Kidney epithelial cell (primary cell): ENCODE data around the gene ALDOA. TPM values are rescaled to one million over a fixed set of nuclear protein-coding genes. Genes with fewer than 3 reads are reported as not detected.
A peak's percentile ranks its signal among the peaks of the same experiment; 100 is the strongest.

Experiments
- DNase-seq: peaks from one replicate; pipeline ENCODE4 v3.0.0-alpha.2; 2010; ENCODE audit warnings: low read depth
- H3K27me3 ChIP-seq: 2 replicates; pipeline ENCODE4 v1.6.0; 2011; ENCODE audit warnings: low read length; ENCODE audit not compliant: control insufficient read depth, insufficient read depth
- H3K36me3 ChIP-seq: 2 replicates; pipeline ENCODE4 v1.5.1; 2011; ENCODE audit warnings: low read length; ENCODE audit not compliant: control insufficient read depth, insufficient read depth
- H3K4me3 ChIP-seq: 2 replicates; pipeline ENCODE4 v1.5.1; 2011; ENCODE audit warnings: low read depth, mild to moderate bottlenecking, control low read depth, low read length
- total RNA-seq: library from RNA; depleted of rRNA; stranded (reverse); fragments of >200 nt; gene quantifications from 2 replicates; pipeline ENCODE4 v1.2.3, GENCODE V29; 2015
- TF ChIP-seq, protein P1 (sequence below): IDR thresholded peaks from 2 replicates; pipeline ENCODE4 v1.5.1; 2011; ENCODE audit warnings: mild to moderate bottlenecking, moderate library complexity, low read length, control low read depth, inconsistent platforms; ENCODE audit not compliant: insufficient read depth, poor library complexity, severe bottlenecking

Gene ALDOA
- total RNA-seq, 1 donor from 2014 or later: 826 TPM

DNA sequence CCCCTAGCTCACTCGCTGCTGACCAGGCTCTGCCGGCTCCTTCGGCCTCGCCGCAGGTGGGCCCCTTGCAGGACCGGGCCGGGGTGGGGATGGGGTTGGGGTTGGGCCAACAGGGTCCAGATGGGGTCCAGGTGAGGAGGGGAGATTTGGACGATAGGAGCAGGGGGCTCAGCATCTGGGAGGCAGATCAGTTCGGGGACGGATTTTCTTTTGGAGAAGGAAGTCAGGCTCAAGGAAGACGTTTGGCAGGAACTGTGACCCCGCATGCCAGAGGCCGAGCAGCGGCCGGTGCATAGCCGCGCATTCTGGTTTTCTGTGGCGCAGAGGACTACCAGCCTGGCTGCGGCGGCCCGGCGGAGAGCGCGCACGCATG, 845 bp upstream of the ALDOA start:
- peaks cover 1% of the 10 kb centered on the region for H3K36me3 ChIP-seq
- peak overlapping the region; percentile 51 for H3K4me3 ChIP-seq
- TF ChIP-seq, protein P1, sequence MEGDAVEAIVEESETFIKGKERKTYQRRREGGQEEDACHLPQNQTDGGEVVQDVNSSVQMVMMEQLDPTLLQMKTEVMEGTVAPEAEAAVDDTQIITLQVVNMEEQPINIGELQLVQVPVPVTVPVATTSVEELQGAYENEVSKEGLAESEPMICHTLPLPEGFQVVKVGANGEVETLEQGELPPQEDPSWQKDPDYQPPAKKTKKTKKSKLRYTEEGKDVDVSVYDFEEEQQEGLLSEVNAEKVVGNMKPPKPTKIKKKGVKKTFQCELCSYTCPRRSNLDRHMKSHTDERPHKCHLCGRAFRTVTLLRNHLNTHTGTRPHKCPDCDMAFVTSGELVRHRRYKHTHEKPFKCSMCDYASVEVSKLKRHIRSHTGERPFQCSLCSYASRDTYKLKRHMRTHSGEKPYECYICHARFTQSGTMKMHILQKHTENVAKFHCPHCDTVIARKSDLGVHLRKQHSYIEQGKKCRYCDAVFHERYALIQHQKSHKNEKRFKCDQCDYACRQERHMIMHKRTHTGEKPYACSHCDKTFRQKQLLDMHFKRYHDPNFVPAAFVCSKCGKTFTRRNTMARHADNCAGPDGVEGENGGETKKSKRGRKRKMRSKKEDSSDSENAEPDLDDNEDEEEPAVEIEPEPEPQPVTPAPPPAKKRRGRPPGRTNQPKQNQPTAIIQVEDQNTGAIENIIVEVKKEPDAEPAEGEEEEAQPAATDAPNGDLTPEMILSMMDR: no peak
- H3K27me3 ChIP-seq: no peaks in the 10 kb centered on the region
- DNase-seq: no peak

DNA sequence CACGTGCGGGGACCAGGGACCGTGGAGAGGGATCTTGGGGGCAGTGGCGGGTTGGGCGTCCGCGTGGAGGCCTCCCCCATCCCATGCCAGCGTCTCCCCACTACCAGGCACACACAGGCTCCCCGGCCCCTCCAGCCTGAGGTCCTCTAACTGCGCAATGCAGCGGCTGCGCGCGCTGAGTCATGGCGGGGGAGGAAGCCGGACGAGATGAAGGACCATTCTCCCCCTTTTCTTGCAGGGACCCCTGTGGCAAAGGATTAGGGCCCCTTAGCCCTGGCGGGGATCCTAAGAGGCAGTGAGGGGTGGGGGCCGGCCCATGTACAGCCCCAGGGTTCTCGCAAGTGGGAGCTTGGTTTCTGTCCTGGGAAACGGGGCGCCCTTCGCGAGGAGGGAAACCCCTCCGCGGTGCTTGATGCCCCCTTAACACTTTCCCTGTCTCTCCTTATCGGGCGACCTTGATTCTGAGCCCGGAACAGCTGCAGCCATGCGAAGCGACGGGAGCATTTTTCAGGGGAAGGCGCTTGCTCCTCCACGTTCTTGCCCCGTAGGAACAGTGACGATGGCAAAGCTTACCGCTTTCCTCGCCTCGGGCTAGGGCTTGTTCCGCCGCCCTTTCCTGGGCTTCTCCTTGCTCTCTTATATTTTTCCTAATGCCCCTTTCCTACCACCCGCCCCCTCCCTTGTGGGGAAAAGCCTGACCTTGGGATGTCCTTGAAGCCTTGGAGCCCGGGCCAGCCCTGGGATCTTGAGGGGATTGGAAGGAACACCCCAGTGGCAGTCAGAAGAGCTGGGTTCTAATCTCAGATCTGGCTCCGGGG, 592 bp downstream of the ALDOA start:
- no peak for DNase-seq
- H3K4me3 ChIP-seq: peak overlapping the region; percentile 90
- peaks cover 1% of the 10 kb centered on the region for H3K36me3 ChIP-seq
- TF ChIP-seq, protein P1: no peak
- H3K27me3 ChIP-seq: no peaks in the 10 kb centered on the region

DNA sequence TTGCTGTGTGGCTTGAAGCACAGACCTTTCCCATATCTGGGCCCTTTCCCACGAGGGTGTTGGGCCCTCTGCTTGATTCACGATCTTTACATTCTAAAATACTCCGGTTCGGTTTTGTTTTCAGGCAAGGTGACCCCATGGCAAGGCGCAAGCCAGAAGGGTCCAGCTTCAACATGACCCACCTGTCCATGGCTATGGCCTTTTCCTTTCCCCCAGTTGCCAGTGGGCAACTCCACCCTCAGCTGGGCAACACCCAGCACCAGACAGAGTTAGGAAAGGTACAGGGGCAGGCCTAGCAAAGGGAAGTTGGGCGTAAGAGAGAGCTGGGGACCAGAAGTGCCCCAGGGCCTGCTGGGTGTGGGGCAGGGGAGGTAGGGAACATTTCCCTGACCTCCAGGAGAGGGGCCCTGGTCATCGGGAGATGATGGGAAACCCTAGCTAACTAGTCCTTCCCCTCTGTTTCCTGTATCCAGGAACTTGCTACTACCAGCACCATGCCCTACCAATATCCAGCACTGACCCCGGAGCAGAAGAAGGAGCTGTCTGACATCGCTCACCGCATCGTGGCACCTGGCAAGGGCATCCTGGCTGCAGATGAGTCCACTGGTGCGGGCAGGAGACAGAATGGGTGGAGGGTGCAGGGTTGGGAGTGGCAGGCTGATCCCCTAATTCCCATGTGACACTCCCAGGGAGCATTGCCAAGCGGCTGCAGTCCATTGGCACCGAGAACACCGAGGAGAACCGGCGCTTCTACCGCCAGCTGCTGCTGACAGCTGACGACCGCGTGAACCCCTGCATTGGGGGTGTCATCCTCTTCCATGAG, 1.4 kb downstream of the ALDOA start:
- no peaks in the 10 kb centered on the region for H3K27me3 ChIP-seq
- TF ChIP-seq, protein P1: no peak
- DNase-seq: no peak
- peak overlapping the region; percentile 90 for H3K4me3 ChIP-seq
- H3K36me3 ChIP-seq: peaks cover 1% of the 10 kb centered on the region

DNA sequence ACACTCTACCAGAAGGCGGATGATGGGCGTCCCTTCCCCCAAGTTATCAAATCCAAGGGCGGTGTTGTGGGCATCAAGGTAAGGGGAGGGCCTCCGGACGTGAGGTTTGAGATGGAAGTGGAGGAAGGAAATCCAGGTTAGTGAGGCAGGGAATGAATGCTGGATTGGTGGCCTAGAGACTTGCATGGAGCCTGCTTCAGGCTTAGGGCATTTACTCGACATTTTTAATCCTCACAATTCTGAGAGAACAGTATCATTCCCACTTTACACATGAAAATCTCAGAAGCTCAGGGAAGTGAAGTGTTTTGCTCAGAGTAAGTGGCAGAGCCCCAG, 2.0 kb downstream of the ALDOA start:
- no peaks in the 10 kb centered on the region for H3K27me3 ChIP-seq
- TF ChIP-seq, protein P1: no peak
- peak overlapping the region; percentile 90 for H3K4me3 ChIP-seq
- no peak for DNase-seq
- peaks cover 1% of the 10 kb centered on the region for H3K36me3 ChIP-seq

DNA sequence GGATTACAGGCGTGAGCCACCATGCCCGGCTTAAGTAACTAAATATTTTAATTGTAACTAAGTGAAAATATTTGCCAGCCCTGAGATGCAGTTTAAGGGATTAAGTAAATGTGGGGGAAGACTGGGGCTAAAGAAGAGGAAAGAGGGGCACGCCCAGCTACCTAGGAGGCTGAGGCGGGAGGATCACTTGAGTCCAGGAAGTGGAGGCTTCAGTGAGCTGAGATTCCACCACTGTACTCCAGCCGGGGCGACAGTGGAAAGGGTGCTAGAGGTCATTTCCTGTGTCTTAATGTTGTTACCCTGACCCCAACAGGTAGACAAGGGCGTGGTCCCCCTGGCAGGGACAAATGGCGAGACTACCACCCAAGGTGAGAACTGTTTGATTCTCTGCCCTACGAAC, 2.8 kb downstream of the ALDOA start:
- Histone ChIP-seq H3K4me3 (no peak overlapping the region), H3K27me3 (no peaks in the 10 kb centered on the region), H3K36me3 (peaks cover 1% of the 10 kb centered on the region)
- DNase-seq: no peak
- TF ChIP-seq, protein P1: no peak
